HEK293T (cell line): ENCODE measurements around the gene TRIP4.

Source experiments
- CTCF ChIA-PET: fragments of 350-600 bp; formaldehyde crosslinking; extraction: SDS; loops from one replicate; lab custom pipeline; 2021; ENCODE audit warnings: antibody characterized with exemption, inconsistent platforms; lab: Yijun Ruan, JAX
- POLR2A ChIA-PET: fragments of 350-600 bp; formaldehyde crosslinking; extraction: SDS; loops from one replicate; lab custom pipeline; 2020; ENCODE audit warnings: antibody characterized with exemption, inconsistent platforms; lab: Yijun Ruan, JAX
- DNase-seq: peaks from one replicate; pipeline ENCODE4 v3.0.0; 2012; ENCODE audit warnings: mixed read lengths; ENCODE audit errors: extremely low spot score
- ARNT ChIP-seq: fragments of 450-650 bp; IDR thresholded peaks from 2 replicates; pipeline ENCODE4 v1.6.1; 2017; ENCODE audit warnings: mild to moderate bottlenecking
- BHLHE40 ChIP-seq: fragments of 450-650 bp; IDR thresholded peaks from 2 replicates; pipeline ENCODE4 v1.6.1; 2016; ENCODE audit warnings: mild to moderate bottlenecking, moderate library complexity, borderline replicate concordance
- CTBP1 ChIP-seq: fragments of 450-650 bp; IDR thresholded peaks from 2 replicates; pipeline ENCODE4 v1.6.1; 2016; ENCODE audit warnings: borderline replicate concordance
- ELF4 ChIP-seq: fragments of 450-650 bp; IDR thresholded peaks from 2 replicates; pipeline ENCODE4 v1.6.1; 2017; ENCODE audit warnings: antibody characterized with exemption
- FOXA1 ChIP-seq: fragments of 450-650 bp; IDR thresholded peaks from 2 replicates; pipeline ENCODE4 v1.6.1; 2016; ENCODE audit warnings: mild to moderate bottlenecking
- FOXK2 ChIP-seq: fragments of 450-650 bp; IDR thresholded peaks from 2 replicates; pipeline ENCODE4 v1.6.1; 2016; ENCODE audit warnings: mild to moderate bottlenecking
- FOXM1 ChIP-seq: fragments of 450-650 bp; IDR thresholded peaks from 2 replicates; pipeline ENCODE4 v1.6.1; 2017; ENCODE audit warnings: mild to moderate bottlenecking, borderline replicate concordance
- HDGF ChIP-seq: fragments of 450-650 bp; IDR thresholded peaks from 2 replicates; pipeline ENCODE4 v1.6.1; 2017; ENCODE audit warnings: antibody characterized with exemption, borderline replicate concordance
- L3MBTL2 ChIP-seq: fragments of 450-650 bp; conservative IDR thresholded peaks from 2 replicates; pipeline ENCODE4 v1.6.1; 2016; ENCODE audit warnings: mild to moderate bottlenecking
- LEF1 ChIP-seq: fragments of 450-650 bp; IDR thresholded peaks from 2 replicates; pipeline ENCODE4 v1.6.1; 2017; ENCODE audit warnings: mild to moderate bottlenecking, borderline replicate concordance
- NFRKB ChIP-seq: fragments of 450-650 bp; IDR thresholded peaks from 2 replicates; pipeline ENCODE4 v1.6.1; 2016; ENCODE audit warnings: mild to moderate bottlenecking, moderate library complexity
- SP1 ChIP-seq: fragments of 450-650 bp; IDR thresholded peaks from 2 replicates; pipeline ENCODE4 v1.6.1; 2017
- SUZ12 ChIP-seq: fragments of 450-650 bp; IDR thresholded peaks from 2 replicates; pipeline ENCODE4 v1.6.1; 2016; ENCODE audit warnings: mild to moderate bottlenecking
- TARDBP ChIP-seq: fragments of 450-650 bp; IDR thresholded peaks from 2 replicates; pipeline ENCODE4 v1.6.1; 2016
- ZNF384 ChIP-seq: fragments of 450-650 bp; IDR thresholded peaks from 2 replicates; pipeline ENCODE4 v1.6.1; 2016
- TF ChIP-seq, protein P1 (sequence below): fragments of 450-650 bp; IDR thresholded peaks from 2 replicates; pipeline ENCODE4 v1.6.1; 2016

The TRIP4 gene

DNA sequence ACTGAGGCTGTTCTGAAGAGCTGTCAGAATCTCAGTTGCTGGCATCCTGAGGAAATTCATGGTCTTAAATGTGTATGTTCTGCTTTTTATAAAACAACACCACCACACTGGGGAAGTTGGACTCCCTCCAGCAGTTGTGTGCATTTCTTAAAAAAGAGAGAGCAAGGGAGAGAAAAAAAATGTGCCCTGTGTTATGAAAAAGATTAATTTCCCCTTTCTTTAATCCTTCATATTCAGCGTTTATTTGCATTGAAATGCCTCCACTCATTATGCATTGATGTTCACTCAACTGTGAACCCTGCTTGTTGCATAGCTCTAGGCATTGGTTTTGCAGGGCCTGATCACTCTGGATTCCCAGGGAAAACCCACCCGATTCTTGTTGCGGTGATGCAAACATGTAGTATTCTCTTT, 68.3 kb downstream of the TRIP4 start:
- TF ChIP-seq TARDBP (no peak), FOXM1 (no peak), ZNF384 (no peak), SUZ12 (no peak)
- POLR2A ChIA-PET, result no interaction called here
- DNase-seq, result no peak
- CTCF ChIA-PET, result no interaction called here

DNA sequence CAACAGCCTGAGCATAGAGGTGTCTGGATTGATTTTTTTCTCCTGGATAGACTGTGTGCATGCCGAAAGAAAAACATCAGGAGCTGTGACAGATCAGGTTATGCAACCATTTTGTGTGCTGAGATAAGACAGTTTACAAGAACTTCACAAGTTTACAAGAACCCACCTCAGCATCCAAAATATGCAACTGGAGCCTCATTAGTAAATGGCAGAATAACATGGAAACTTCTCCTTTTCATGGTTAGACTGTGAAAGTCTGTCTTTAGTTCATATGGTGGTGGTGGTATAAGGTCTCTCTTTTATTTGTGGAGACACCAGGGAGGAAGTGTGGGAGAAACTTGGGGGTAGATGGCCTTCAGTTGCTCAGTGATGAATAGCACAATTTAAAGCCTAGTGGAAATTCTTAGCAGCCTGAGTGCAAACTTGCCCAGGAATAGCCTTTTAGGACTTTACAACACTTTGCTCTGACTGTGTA, 69.0 kb downstream of the TRIP4 start:
- CTCF ChIA-PET, result no interaction called here
- TF ChIP-seq FOXM1, result no peak
- no peak for TF ChIP-seq BHLHE40
- no peak for TF ChIP-seq L3MBTL2
- no peak for TF ChIP-seq FOXK2
- no peak for TF ChIP-seq CTBP1
- no peak for TF ChIP-seq FOXA1
- TF ChIP-seq NFRKB, result no peak
- TF ChIP-seq LEF1, result no peak
- TF ChIP-seq ELF4, result no peak
- TF ChIP-seq HDGF, result no peak
- TF ChIP-seq SUZ12, result no peak
- TF ChIP-seq TARDBP, result no peak
- no peak for TF ChIP-seq SP1
- TF ChIP-seq ARNT, result no peak
- TF ChIP-seq, protein P1, sequence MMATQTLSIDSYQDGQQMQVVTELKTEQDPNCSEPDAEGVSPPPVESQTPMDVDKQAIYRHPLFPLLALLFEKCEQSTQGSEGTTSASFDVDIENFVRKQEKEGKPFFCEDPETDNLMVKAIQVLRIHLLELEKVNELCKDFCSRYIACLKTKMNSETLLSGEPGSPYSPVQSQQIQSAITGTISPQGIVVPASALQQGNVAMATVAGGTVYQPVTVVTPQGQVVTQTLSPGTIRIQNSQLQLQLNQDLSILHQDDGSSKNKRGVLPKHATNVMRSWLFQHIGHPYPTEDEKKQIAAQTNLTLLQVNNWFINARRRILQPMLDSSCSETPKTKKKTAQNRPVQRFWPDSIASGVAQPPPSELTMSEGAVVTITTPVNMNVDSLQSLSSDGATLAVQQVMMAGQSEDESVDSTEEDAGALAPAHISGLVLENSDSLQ, result no peak
- TF ChIP-seq ZNF384, result no peak
- DNase-seq, result no peak
- POLR2A ChIA-PET, result no interaction called here

DNA sequence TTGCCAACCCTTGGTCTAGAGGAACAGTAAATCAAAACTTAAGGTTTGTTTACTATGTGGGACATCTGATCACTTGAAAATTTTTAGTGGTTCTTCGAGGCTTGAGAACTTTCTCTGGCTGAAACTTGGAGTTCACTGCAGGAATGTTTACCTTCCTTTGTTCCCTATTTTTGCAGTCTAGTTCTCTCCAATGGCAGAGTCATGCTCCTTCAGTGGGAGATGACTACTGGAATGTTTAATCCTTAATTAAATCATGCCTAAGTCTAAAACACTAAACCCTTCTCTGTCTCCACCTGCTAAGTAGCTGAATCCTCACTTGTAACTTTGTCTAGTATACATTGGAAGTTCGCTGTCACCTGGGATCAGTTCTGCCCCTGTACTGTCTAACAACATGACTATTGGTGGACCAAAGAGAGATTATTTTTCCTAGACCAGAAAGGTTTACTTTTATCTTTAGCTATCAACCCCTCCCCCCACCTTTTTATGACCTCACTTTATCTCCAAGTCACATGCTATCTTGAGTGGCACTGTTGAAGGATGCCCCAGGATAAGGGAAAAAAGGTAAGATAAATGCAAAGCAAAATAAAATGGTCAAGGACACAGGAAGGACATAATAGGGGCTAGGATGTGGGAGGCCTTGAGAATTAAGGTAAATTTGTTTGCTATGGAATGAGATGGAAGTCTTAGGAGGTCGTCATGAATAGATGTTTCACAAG, 71.6 kb downstream of the TRIP4 start:
- ChIA-PET CTCF (interaction anchor here (1.4 kb wide), 1 partner anchor 222 kb away, joined by 3 read pairs; no protein-coding TSS in a partner anchor), POLR2A (interaction anchor here (1.3 kb wide), 1 partner anchor 48 kb away, joined by 4 read pairs; no protein-coding TSS in a partner anchor)
- TF ChIP-seq, protein P1, result 0 out of 2 replicates have a peak, but pooled peaks have one; percentile 3
- TF ChIP-seq FOXK2 (no peak), NFRKB (no peak)
- no peak for DNase-seq

DNA sequence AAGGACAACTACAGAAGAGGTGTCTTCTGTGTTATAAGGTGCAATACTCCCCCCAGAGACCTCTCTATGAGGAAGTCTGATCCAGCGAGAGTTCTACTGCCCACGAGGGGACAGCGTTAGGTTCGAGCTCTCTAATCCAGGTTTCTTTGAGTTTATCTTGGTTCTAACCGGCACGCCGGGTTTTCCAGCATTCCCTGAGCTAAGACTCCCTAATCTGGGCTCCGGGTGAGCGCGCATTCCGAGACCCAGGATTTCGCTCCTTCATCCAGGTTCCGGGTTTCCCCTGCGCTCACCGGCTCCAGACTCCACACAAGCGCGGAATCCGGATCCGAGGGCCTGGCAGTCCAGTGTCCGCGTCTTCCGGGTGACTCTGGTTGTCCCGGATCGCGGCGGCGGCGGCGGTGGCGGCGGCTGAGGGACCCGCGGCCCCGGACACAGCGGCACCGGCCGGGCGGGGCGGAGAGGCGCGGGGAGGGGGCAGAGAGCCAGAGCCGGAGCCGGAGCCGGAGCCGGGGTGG, 72.6 kb downstream of the TRIP4 start, which contains the start of gene ZNF609:
ZNF609 (plus strand) TSS at position 373 of the 518 bp plus-strand sequence. CDS start 38,842 bp downstream, outside the sequence.
- peak; percentile 84 for DNase-seq
- CTCF ChIA-PET, result interaction anchor here (0.7 to 1.4 kb wide), 2 partner anchors 189 to 221 kb away, joined by 3 to 4 read pairs; no protein-coding TSS in a partner anchor
- POLR2A ChIA-PET, result interaction anchor here (0.9 to 1.5 kb wide), 6 partner anchors 16 to 188 kb away, joined by 3 to 4 read pairs (median 3); partner anchors contain the start of gene TRIP4
- TF ChIP-seq, protein P1, result no peak
- TF ChIP-seq SUZ12, result no peak
- no peak for TF ChIP-seq L3MBTL2
- 0 out of 2 replicates have a peak, but pooled peaks have one; percentile 17 for TF ChIP-seq ELF4
- TF ChIP-seq FOXM1, result peak; percentile 95
- no peak for TF ChIP-seq FOXA1
- TF ChIP-seq LEF1, result no peak
- no peak for TF ChIP-seq HDGF
- no peak for TF ChIP-seq NFRKB
- TF ChIP-seq TARDBP, result no peak
- 0 out of 2 replicates have a peak, but pooled peaks have one; percentile 61 for TF ChIP-seq ARNT

DNA sequence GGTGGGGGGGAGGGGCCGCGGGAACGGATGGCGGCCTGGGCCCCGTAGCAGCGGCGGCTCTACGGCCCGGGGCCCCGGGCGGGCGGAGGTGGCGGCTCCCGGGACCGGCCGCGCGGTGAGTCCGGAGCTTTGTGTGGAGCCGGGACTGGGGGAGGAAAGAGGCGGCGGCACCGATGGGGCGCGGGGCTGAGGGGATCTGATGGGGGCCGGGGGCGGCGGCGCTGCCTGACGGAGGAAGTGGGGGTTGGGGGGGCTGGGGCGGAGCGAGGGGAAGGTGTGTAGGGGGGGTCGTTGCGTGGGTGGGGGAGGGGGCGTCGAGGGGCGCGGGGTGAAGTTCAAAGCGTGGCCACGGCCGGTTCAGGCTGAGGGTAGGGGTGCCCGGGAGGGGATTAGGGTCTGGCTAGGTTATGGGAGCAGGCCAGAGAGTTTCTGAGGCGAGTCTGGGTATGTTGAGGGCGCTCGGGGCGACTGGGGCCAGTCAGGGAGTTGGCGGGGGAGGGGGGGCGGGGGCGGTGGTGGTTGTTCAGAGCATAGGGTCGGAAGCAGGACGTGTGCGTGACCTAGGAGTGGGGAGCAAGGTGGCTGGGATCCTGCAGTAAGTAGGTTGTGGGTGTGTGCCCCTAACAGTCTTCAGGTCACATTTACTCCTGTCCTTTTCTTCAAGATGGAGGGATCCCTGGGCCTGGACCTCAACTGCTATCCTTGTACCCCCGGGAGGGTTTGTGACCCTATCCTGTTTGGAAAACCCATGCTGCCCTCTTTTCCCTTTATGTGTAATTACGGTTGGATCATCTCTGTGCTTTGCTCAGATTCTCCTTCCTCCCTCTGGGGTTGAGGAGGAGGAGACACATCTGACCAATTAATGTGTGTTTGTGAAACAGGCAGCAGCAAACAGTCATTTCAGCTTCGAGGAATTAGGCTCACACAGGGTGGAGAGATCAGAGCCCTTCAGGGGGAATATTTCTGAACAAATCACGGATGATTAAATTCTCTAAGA, 73.4 kb downstream of the TRIP4 start:
- DNase-seq, result peak; percentile 26
- ChIA-PET POLR2A (interaction anchor here (0.9 to 1.8 kb wide), 6 partner anchors 9 to 187 kb away, joined by 3 to 4 read pairs (median 3); partner anchors contain the start of gene TRIP4), CTCF (interaction anchor here (1.4 kb wide), 1 partner anchor 221 kb away, joined by 3 read pairs; no protein-coding TSS in a partner anchor)
- TF ChIP-seq, protein P1, result no peak
- TF ChIP-seq FOXK2 (no peak), ARNT (no peak)
